SK-N-SH treated with all-trans-retinoic acid at 6 μM for 48 hours (cell line): Measurements from ENCODE around the gene SACS.

ENCODE experiments used
- ATAC-seq: fragments of 200-7000 bp; cut with Tn5 transposase; 3 replicates; pipeline ENCODE4 v1.9.1; 2020; ENCODE audit warnings: mild to moderate bottlenecking, moderate library complexity
- ARNTL ChIP-seq: fragments of 450-650 bp; formaldehyde crosslinking; IDR thresholded peaks from 2 replicates; pipeline ENCODE4 v1.5.0; 2020; ENCODE audit warnings: low read depth, mild to moderate bottlenecking, moderate library complexity, borderline replicate concordance
- BACH2 ChIP-seq: fragments of 250-450 bp; sonication (Bioruptor Pico); IDR thresholded peaks from 2 replicates; pipeline ENCODE4 v1.9.0; 2021; ENCODE audit warnings: mild to moderate bottlenecking, borderline replicate concordance
- CSDC2 ChIP-seq: fragments of 250-450 bp; sonication (Bioruptor Pico); IDR thresholded peaks from 2 replicates; pipeline ENCODE4 v1.5.0; 2020; ENCODE audit warnings: mild to moderate bottlenecking, moderate library complexity
- ESRRG ChIP-seq: fragments of 250-450 bp; sonication (Bioruptor Pico); IDR thresholded peaks from 2 replicates; pipeline ENCODE4 v1.6.1; 2021; ENCODE audit warnings: mild to moderate bottlenecking
- GLIS3 ChIP-seq: fragments of 250-450 bp; sonication (Bioruptor Pico); IDR thresholded peaks from 2 replicates; pipeline ENCODE4 v1.5.0; 2020; ENCODE audit warnings: mild to moderate bottlenecking, moderate library complexity
- ISL1 ChIP-seq: fragments of 250-450 bp; sonication (Bioruptor Pico); IDR thresholded peaks from 2 replicates; pipeline ENCODE4 v2.1.2; 2022; ENCODE audit warnings: mild to moderate bottlenecking, moderate library complexity
- OSR1 ChIP-seq: fragments of 250-450 bp; sonication (Bioruptor Pico); IDR thresholded peaks from 2 replicates; pipeline ENCODE4 v1.8.0; 2022; ENCODE audit warnings: moderate library complexity, mild to moderate bottlenecking, inconsistent platforms
- PPARA ChIP-seq: fragments of 250-450 bp; sonication (Bioruptor Pico); IDR thresholded peaks from 2 replicates; pipeline ENCODE4 v1.5.0; 2020; ENCODE audit warnings: mild to moderate bottlenecking, borderline replicate concordance
- SNAI2 ChIP-seq: fragments of 250-450 bp; sonication (Bioruptor Pico); IDR thresholded peaks from 2 replicates; pipeline ENCODE4 v1.5.0; 2020; ENCODE audit warnings: mild to moderate bottlenecking, moderate library complexity
- TCF4 ChIP-seq: fragments of 250-450 bp; sonication (Bioruptor Pico); IDR thresholded peaks from 2 replicates; pipeline ENCODE4 v1.8.0; 2021; ENCODE audit warnings: mild to moderate bottlenecking, moderate library complexity, borderline replicate concordance
- TOX ChIP-seq: fragments of 250-450 bp; sonication (Bioruptor Pico); IDR thresholded peaks from 2 replicates; pipeline ENCODE4 v1.8.0; 2021; ENCODE audit warnings: mild to moderate bottlenecking, moderate library complexity, borderline replicate concordance
- ZC3H10 ChIP-seq: fragments of 250-450 bp; sonication (Bioruptor Pico); IDR thresholded peaks from 2 replicates; pipeline ENCODE4 v1.5.1; 2021; ENCODE audit warnings: mild to moderate bottlenecking, moderate library complexity
- ZFP3 ChIP-seq: fragments of 250-450 bp; sonication (Bioruptor Pico); IDR thresholded peaks from 2 replicates; pipeline ENCODE4 v1.5.0; 2020; ENCODE audit warnings: mild to moderate bottlenecking, moderate library complexity
- ZFP30 ChIP-seq: fragments of 450-650 bp; formaldehyde crosslinking; IDR thresholded peaks from 2 replicates; pipeline ENCODE4 v1.5.0; 2022; ENCODE audit warnings: mild to moderate bottlenecking, moderate library complexity
- ZNF565 ChIP-seq: fragments of 450-650 bp; formaldehyde crosslinking; conservative IDR thresholded peaks from 2 replicates; pipeline ENCODE4 v1.5.0; 2020; ENCODE audit warnings: low read depth, mild to moderate bottlenecking, moderate library complexity
- ZNF70 ChIP-seq: fragments of 450-650 bp; formaldehyde crosslinking; IDR thresholded peaks from 2 replicates; pipeline ENCODE4 v1.5.0; 2020; ENCODE audit warnings: mild to moderate bottlenecking, moderate library complexity
- ZNF8 ChIP-seq: fragments of 450-650 bp; formaldehyde crosslinking; IDR thresholded peaks from 2 replicates; pipeline ENCODE4 v1.5.0; 2020; ENCODE audit warnings: mild to moderate bottlenecking, moderate library complexity
- TF ChIP-seq, protein P1 (sequence below): fragments of 250-450 bp; sonication (Bioruptor Pico); IDR thresholded peaks from 2 replicates; pipeline ENCODE4 v1.5.1; 2021; ENCODE audit warnings: mild to moderate bottlenecking, moderate library complexity
- TF ChIP-seq, protein P2 (sequence below): fragments of 250-450 bp; sonication (Bioruptor Pico); IDR thresholded peaks from 2 replicates; pipeline ENCODE4 v1.8.0; 2020; ENCODE audit warnings: mild to moderate bottlenecking, moderate library complexity, borderline replicate concordance
- TF ChIP-seq, protein P3 (sequence below): fragments of 250-450 bp; sonication (Bioruptor Pico); IDR thresholded peaks from 2 replicates; pipeline ENCODE4 v1.8.0; 2021; ENCODE audit warnings: low read depth, mild to moderate bottlenecking, moderate library complexity, borderline replicate concordance
- TF ChIP-seq, protein P4 (sequence below): fragments of 250-450 bp; sonication (Bioruptor Pico); IDR thresholded peaks from 2 replicates; pipeline ENCODE4 v1.5.1; 2020; ENCODE audit warnings: low read depth, mild to moderate bottlenecking, moderate library complexity
- TF ChIP-seq, protein P5 (sequence below): fragments of 250-450 bp; sonication (Bioruptor Pico); IDR thresholded peaks from 2 replicates; pipeline ENCODE4 v1.5.0; 2020; ENCODE audit warnings: mild to moderate bottlenecking, moderate library complexity

The SACS gene

DNA sequence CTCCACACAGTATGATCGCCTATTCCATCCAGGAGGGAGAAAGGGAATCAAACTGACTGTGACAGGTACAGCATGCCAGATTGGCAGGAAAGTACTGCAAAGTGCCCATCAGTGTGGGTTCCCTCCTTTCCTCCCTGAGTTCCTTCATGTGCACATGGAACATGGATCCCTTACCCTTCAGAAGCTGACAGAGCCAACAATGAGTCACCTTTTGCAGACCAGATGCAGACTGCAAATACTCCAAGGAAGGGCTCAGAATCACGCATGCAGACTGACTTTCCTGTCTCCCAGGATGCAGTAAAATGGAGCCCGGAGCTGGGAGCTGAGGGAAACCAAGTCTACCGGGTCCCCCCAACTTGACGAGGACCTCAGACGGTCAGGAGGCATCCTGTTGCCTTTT is 41.8 kb downstream of the SACS start:
- TF ChIP-seq, protein P1, sequence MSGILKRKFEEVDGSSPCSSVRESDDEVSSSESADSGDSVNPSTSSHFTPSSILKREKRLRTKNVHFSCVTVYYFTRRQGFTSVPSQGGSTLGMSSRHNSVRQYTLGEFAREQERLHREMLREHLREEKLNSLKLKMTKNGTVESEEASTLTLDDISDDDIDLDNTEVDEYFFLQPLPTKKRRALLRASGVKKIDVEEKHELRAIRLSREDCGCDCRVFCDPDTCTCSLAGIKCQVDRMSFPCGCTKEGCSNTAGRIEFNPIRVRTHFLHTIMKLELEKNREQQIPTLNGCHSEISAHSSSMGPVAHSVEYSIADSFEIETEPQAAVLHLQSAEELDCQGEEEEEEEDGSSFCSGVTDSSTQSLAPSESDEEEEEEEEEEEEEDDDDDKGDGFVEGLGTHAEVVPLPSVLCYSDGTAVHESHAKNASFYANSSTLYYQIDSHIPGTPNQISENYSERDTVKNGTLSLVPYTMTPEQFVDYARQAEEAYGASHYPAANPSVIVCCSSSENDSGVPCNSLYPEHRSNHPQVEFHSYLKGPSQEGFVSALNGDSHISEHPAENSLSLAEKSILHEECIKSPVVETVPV = no peak
- TF ChIP-seq OSR1 (CRISPR knock-in tag) (no peak), ZNF70 (no peak), ARNTL (CRISPR knock-in tag) (no peak), ESRRG (no peak), PPARA (CRISPR knock-in tag) (no peak), GLIS3 (CRISPR knock-in tag) (no peak), ZNF8 (CRISPR knock-in tag) (no peak)
- TF ChIP-seq, protein P2, sequence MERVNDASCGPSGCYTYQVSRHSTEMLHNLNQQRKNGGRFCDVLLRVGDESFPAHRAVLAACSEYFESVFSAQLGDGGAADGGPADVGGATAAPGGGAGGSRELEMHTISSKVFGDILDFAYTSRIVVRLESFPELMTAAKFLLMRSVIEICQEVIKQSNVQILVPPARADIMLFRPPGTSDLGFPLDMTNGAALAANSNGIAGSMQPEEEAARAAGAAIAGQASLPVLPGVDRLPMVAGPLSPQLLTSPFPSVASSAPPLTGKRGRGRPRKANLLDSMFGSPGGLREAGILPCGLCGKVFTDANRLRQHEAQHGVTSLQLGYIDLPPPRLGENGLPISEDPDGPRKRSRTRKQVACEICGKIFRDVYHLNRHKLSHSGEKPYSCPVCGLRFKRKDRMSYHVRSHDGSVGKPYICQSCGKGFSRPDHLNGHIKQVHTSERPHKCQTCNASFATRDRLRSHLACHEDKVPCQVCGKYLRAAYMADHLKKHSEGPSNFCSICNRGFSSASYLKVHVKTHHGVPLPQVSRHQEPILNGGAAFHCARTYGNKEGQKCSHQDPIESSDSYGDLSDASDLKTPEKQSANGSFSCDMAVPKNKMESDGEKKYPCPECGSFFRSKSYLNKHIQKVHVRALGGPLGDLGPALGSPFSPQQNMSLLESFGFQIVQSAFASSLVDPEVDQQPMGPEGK (CRISPR knock-in tag) = no peak
- TF ChIP-seq, all 23 proteins: peak for 0
- ATAC-seq = peak; percentile 58

DNA sequence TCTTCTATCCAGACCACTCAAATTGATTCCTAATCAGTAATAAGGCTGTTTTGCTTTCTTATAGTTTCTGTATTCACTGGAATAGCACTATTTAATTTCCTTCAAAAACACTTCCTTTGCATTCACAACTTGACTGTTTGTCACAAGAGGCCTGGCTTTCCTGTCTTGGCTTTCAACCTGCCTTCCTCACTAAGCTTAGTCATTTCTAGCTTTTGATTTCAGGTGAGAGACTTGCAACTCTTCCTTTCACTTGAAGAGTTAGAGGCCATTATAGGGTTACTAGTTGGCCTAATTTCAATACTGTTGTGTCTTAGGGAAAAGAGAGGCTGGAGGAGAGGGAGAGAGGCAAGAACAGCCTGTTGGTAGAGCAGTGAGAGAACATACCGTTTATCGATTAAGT is 47.0 kb downstream of the SACS start:
- no peak for ATAC-seq
- TF ChIP-seq GLIS3 (CRISPR knock-in tag) = no peak
- TF ChIP-seq ZC3H10 (CRISPR knock-in tag) = no peak
- no peak for TF ChIP-seq TCF4 (CRISPR knock-in tag)
- TF ChIP-seq CSDC2 = no peak

DNA sequence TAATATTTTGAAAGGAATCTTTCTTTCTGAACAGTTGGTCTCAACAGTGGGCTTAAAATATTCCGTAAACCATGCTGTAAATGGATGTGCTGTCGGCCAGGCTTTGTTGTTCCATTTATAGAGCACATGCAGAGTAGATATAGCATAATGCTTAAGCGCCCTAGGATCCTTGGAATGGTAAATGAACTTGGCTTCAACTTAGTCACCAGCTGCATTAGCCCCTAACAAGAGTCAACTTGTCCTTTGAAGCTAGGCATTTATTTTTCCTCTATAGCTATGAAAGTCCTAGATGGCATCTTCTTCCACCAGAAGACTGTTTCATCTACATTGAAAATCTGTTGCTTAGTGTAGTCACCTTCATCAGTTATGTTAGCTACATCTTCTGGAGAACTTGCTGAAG is 47.6 kb downstream of the SACS start:
- no peak for ATAC-seq
- TF ChIP-seq ZNF565 (CRISPR knock-in tag) (no peak), ZFP30 (CRISPR knock-in tag) (no peak)
- TF ChIP-seq, protein P1 = no peak

DNA sequence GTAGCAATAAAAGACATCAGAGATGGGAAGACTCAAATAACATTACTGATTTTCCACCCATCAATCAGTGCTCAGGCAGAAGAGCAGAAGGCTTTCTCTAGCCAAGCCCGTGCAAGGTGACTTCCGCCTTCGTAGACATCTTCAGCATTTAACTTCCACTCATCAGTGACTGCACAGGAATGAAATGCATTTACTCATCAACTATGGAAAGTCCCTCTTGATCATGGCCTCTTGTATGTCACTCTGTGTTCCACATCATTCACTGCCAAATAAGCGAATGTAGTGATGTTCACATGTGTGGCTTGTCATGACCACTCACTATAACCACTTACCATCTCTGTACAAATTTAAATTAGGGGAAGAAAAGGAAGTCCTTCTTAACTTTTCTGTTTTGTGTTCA is 49.4 kb downstream of the SACS start:
- peak; percentile 72 for ATAC-seq
- TF ChIP-seq TOX (CRISPR knock-in tag) (no peak), ZFP3 (no peak), PPARA (CRISPR knock-in tag) (no peak), TCF4 (CRISPR knock-in tag) (no peak), ARNTL (CRISPR knock-in tag) (no peak), ESRRG (no peak), SNAI2 (no peak), ZC3H10 (CRISPR knock-in tag) (no peak), BACH2 (CRISPR knock-in tag) (no peak), CSDC2 (no peak), ZNF70 (no peak), ISL1 (CRISPR knock-in tag) (no peak), ZNF565 (CRISPR knock-in tag) (no peak), OSR1 (CRISPR knock-in tag) (no peak), GLIS3 (CRISPR knock-in tag) (no peak)
- TF ChIP-seq, protein P3, sequence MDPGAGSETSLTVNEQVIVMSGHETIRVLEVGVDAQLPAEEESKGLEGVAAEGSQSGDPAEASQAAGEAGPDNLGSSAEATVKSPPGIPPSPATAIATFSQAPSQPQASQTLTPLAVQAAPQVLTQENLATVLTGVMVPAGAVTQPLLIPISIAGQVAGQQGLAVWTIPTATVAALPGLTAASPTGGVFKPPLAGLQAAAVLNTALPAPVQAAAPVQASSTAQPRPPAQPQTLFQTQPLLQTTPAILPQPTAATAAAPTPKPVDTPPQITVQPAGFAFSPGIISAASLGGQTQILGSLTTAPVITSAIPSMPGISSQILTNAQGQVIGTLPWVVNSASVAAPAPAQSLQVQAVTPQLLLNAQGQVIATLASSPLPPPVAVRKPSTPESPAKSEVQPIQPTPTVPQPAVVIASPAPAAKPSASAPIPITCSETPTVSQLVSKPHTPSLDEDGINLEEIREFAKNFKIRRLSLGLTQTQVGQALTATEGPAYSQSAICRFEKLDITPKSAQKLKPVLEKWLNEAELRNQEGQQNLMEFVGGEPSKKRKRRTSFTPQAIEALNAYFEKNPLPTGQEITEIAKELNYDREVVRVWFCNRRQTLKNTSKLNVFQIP (CRISPR knock-in tag) = no peak
- TF ChIP-seq, protein P1 = no peak
- TF ChIP-seq, protein P4, sequence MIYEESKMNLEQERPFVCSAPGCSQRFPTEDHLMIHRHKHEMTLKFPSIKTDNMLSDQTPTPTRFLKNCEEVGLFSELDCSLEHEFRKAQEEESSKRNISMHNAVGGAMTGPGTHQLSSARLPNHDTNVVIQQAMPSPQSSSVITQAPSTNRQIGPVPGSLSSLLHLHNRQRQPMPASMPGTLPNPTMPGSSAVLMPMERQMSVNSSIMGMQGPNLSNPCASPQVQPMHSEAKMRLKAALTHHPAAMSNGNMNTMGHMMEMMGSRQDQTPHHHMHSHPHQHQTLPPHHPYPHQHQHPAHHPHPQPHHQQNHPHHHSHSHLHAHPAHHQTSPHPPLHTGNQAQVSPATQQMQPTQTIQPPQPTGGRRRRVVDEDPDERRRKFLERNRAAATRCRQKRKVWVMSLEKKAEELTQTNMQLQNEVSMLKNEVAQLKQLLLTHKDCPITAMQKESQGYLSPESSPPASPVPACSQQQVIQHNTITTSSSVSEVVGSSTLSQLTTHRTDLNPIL (CRISPR knock-in tag) = no peak
- TF ChIP-seq, protein P5, sequence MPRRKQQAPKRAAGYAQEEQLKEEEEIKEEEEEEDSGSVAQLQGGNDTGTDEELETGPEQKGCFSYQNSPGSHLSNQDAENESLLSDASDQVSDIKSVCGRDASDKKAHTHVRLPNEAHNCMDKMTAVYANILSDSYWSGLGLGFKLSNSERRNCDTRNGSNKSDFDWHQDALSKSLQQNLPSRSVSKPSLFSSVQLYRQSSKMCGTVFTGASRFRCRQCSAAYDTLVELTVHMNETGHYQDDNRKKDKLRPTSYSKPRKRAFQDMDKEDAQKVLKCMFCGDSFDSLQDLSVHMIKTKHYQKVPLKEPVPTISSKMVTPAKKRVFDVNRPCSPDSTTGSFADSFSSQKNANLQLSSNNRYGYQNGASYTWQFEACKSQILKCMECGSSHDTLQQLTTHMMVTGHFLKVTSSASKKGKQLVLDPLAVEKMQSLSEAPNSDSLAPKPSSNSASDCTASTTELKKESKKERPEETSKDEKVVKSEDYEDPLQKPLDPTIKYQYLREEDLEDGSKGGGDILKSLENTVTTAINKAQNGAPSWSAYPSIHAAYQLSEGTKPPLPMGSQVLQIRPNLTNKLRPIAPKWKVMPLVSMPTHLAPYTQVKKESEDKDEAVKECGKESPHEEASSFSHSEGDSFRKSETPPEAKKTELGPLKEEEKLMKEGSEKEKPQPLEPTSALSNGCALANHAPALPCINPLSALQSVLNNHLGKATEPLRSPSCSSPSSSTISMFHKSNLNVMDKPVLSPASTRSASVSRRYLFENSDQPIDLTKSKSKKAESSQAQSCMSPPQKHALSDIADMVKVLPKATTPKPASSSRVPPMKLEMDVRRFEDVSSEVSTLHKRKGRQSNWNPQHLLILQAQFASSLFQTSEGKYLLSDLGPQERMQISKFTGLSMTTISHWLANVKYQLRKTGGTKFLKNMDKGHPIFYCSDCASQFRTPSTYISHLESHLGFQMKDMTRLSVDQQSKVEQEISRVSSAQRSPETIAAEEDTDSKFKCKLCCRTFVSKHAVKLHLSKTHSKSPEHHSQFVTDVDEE (CRISPR knock-in tag) = no peak
